ENCODE results near the gene IL1A. TPM values are rescaled to one million over a fixed set of nuclear protein-coding genes. Genes with fewer than 3 reads are reported as not detected.

Gene IL1A
- total RNA-seq, 2 experiments from 2014 or later: not detected

DNA sequence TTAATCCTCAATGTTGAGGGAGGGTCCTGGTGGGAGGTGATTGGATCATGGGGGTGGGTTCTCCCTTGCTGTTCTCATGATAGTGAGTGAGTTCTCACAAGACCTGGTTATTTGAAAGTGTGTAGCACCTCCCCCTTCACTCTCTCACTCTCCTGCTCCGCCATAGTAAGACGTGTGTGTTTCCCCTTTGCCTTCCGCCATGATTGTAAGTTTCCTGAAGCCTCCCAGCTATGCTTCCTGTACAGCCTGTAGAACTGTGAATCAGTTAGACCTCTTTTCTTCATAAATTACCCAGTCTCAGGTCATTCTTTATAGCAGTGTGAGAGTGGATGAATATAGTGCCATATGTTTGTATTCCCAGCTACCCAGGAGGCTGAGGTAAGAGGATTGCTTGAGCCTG lies 42.7 kb upstream of the IL1A start:
- POLR2A ChIA-PET: no interaction called here
- Mint-ChIP-seq H3K36me3 (peaks cover 9% of the 10 kb centered on the region), H3K9me3 (peaks cover 6% of the 10 kb centered on the region), H3K27me3 (peaks cover 16% of the 10 kb centered on the region), H3K4me3 (no peak overlapping the region), H3K27ac (no peak overlapping the region), H3K4me1 (peaks cover 19% of the 10 kb centered on the region)
- DNase-seq (no peak), ATAC-seq (ENCODE audit: low read depth) (no peak)

DNA sequence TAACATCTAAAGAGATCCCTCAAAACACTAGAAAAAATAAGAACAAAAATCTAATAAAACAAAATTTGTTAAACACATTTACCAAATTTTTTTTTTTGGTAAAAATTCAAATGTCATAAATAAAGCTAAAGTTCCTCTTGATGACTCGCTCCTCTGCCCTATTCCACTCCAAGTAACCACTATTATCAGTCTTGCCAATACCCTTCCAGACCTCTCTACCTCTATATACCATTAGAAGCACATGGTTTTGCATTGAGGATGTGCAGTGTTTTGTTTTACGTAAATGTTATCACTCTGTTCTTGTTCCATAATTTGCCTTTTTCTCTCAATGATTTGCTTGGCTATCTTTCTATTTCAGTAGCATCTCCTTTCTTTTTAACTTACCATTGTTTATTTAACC lies 41.4 kb upstream of the IL1A start:
- DNase-seq (no peak), ATAC-seq (ENCODE audit: low read depth) (no peak)
- Mint-ChIP-seq H3K27me3 (peaks cover 16% of the 10 kb centered on the region), H3K9me3 (peaks cover 5% of the 10 kb centered on the region), H3K36me3 (peaks cover 9% of the 10 kb centered on the region), H3K4me1 (peaks cover 28% of the 10 kb centered on the region), H3K4me3 (no peak overlapping the region), H3K27ac (no peak overlapping the region)
- POLR2A ChIA-PET: no interaction called here

DNA sequence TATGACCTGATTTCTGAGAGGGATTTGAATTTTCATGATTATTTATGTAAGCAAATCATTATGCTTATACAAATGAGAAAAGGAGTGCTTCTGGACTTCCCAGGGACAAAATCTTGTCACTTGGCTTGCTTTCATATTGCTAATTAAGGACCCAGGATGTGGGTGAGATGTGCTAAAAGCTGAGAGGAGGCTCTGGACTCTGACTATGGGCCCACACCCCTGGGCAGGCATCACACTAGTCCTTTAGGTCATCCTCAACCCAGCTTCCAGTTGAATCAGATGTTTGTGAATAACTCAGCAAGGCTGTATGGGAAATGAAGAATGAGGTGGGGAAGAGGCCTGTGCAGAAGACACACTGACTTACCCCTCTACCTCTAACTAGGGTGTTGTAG lies 40.4 kb upstream of the IL1A start:
- no peak for DNase-seq
- H3K27me3 Mint-ChIP-seq: peaks cover 7% of the 10 kb centered on the region
- H3K9me3 Mint-ChIP-seq: peaks cover 5% of the 10 kb centered on the region
- no peak overlapping the region for H3K4me3 Mint-ChIP-seq
- POLR2A ChIA-PET: no interaction called here
- H3K27ac Mint-ChIP-seq: no peak overlapping the region
- H3K4me1 Mint-ChIP-seq: peaks cover 36% of the 10 kb centered on the region
- peaks cover 9% of the 10 kb centered on the region for H3K36me3 Mint-ChIP-seq
- ATAC-seq (ENCODE audit: low read depth): no peak

DNA sequence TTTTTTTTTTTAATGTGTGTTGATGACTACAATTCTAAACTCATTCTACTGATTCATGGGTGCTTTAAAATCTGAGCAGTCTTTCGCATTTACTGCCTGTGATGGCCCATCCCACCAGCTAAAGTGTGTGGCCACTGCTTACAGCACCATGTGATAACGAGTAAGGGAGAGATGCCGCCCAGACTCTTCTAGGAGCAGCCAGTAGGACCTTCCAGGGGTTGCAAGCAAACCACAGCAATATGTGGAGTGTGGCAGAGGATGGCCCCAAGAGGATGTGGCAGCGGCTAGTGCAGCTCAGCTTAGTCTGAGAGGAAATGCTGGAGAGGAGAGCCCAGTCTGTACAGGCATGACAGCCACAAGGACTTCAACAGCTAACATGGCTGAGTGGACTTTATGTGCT lies 37.4 kb upstream of the IL1A start:
- ATAC-seq (ENCODE audit: low read depth) (peak; percentile 86), DNase-seq (peak; percentile 64)
- Mint-ChIP-seq H3K27me3 (peaks cover 3% of the 10 kb centered on the region), H3K36me3 (peaks cover 4% of the 10 kb centered on the region), H3K27ac (peak overlapping the region; percentile 9), H3K9me3 (peaks cover 2% of the 10 kb centered on the region), H3K4me1 (peaks cover 34% of the 10 kb centered on the region), H3K4me3 (peak overlapping the region; percentile 38)
- POLR2A ChIA-PET: no interaction called here

DNA sequence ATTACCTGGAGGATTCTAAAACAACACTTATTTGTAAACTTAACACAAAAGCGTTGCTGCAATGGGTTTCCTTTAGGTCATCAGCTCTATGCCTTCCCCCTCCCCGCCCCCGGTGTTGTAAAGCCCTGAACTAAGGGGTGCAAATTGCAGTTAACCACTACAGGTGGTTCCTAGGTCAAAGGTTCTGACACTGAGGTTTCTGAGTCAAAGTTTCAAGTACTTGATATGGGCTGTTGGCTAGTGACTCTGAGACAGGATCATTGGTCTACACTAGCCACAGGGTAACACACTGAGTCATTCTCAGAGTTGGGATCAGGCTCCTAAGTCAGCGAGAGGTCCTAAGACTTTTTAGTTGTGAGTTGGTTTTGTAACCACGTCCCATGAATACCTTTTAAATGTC lies 36.8 kb upstream of the IL1A start:
- no peak overlapping the region for H3K27ac Mint-ChIP-seq
- H3K9me3 Mint-ChIP-seq: peaks cover 2% of the 10 kb centered on the region
- peaks cover 34% of the 10 kb centered on the region for H3K4me1 Mint-ChIP-seq
- H3K4me3 Mint-ChIP-seq: peak overlapping the region; percentile 38
- DNase-seq: no peak
- POLR2A ChIA-PET: no interaction called here
- peak; percentile 82 for ATAC-seq (ENCODE audit: low read depth)
- peaks cover 3% of the 10 kb centered on the region for H3K27me3 Mint-ChIP-seq
- peaks cover 4% of the 10 kb centered on the region for H3K36me3 Mint-ChIP-seq

DNA sequence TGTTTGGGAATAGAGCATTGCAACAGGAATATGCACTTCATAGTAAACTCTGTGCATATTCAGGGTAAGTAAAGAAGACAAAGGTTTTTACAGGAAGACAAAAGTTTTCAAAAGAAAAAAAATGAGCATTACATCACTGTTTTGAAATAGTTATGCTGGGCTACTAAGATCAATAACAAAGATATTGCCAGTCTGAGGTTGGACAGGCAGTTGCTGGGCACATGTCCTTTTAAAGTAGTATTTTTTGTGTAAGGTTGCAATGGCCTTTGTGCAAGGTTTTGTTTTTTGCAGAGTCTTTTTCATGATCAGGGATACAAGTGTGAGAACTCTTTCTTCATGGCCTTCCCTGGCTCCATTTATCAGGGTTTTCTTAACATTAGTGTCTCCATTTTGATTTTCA lies 36.0 kb upstream of the IL1A start:
- H3K9me3 Mint-ChIP-seq: peaks cover 2% of the 10 kb centered on the region
- H3K4me1 Mint-ChIP-seq: peaks cover 34% of the 10 kb centered on the region
- DNase-seq (no peak), ATAC-seq (ENCODE audit: low read depth) (no peak)
- H3K27ac Mint-ChIP-seq: no peak overlapping the region
- peaks cover 3% of the 10 kb centered on the region for H3K27me3 Mint-ChIP-seq
- peaks cover 4% of the 10 kb centered on the region for H3K36me3 Mint-ChIP-seq
- POLR2A ChIA-PET: no interaction called here
- H3K4me3 Mint-ChIP-seq: no peak overlapping the region

DNA sequence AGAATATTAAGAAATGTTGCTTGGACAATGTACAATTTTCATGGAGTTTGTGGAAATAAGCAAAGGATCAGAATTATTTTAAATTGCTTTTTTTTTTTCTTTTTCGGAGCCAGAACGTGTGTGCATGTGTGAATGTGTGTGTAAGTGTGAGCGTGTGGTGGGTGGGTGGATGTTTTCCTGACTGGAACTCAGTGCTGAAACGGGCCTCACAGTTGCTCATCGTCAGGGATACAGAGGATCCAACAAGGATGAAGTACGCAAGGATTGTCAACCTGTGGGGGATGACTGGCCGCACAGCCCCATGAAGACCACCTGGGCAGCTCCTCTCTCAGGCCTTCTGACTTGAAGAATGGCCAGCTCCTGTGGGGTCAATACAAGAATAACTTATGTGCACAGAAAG lies 34.8 kb upstream of the IL1A start:
- Mint-ChIP-seq H3K4me1 (peaks cover 30% of the 10 kb centered on the region), H3K4me3 (no peak overlapping the region), H3K27ac (no peak overlapping the region), H3K36me3 (peaks cover 4% of the 10 kb centered on the region), H3K9me3 (peaks cover 2% of the 10 kb centered on the region), H3K27me3 (peaks cover 6% of the 10 kb centered on the region)
- POLR2A ChIA-PET: interaction anchor here (0.6 to 1.4 kb wide), 2 partner anchors 44 to 54 kb away, joined by 3 read pairs; partner anchors contain the start of gene CKAP2L
- DNase-seq (no peak), ATAC-seq (ENCODE audit: low read depth) (no peak)

DNA sequence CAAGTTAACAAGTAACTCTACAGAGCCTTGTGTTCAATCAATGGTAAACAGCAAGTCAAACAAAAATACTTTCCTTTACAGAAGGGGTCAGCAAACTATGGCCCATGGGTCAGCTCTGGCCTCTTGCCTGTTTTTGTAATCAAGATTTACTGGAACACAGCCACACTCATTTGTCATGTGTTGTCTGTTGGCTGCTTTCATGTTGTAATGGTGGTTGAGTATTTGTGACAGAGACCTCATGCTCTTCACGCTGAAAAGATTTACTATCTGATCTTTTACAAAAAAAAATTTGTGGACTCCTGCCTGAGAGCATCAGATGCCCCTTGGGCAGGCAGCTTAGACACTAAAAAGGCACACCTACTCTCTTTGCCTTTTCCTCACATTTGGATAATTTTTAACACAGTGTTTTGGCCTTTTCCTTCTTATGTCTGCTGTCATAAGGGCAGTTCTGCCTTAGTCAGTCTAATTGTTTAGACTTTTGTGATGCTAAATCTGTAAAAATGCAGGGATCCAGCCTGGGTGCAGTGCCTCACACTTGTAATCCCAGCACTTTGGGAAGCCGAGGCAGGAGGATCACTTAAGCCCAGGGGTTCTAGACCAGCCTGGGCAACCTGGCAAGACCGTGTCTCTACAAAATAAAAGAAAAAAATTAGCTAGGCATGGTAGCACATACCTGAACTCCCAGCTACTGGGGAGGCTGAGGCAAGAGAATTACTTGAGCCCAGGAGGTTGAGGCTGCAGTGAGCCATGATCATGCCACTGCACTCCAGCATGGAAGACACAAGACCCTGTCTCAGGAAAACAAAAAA lies 34.0 kb upstream of the IL1A start:
- H3K4me1 Mint-ChIP-seq: peaks cover 26% of the 10 kb centered on the region
- peaks cover 6% of the 10 kb centered on the region for H3K27me3 Mint-ChIP-seq
- H3K9me3 Mint-ChIP-seq: peaks cover 1% of the 10 kb centered on the region
- no peak overlapping the region for H3K27ac Mint-ChIP-seq
- no peak for DNase-seq
- H3K36me3 Mint-ChIP-seq: peaks cover 2% of the 10 kb centered on the region
- no peak overlapping the region for H3K4me3 Mint-ChIP-seq
- ATAC-seq (ENCODE audit: low read depth): no peak
- POLR2A ChIA-PET: interaction anchor here (1.4 kb wide), 1 partner anchor 54 kb away, joined by 3 read pairs; the partner anchor contains the start of gene CKAP2L

DNA sequence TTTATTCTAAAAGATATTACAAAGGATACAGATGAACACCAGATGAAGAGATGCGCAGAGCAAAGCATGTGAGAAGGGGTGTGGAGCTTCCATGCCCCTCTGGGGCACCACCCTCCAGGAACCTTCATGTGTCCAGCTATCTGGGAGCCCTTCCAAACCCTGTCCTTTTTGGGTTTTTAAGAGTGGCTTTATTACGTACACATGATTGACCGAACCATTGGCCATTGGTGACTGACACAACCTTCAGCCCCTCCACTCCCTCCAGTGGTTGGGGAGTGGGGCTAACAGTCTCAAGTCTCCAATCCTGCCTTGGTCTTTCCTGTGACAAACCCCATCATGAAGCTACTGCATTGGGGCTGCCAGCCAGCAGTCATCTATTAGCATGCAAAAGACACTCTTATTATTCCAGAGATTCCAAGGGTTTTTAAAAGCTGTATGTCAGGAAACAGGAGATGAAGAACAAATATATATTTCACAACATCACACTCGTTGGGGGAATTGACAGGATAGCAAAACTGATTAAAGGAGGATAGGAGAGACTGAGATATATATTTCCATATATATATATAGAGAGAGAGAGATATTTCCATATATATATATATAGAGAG lies 32.9 kb upstream of the IL1A start:
- no peaks in the 10 kb centered on the region for H3K9me3 Mint-ChIP-seq
- no peak overlapping the region for H3K4me3 Mint-ChIP-seq
- no peak for ATAC-seq (ENCODE audit: low read depth)
- POLR2A ChIA-PET: no interaction called here
- H3K27ac Mint-ChIP-seq: no peak overlapping the region
- peaks cover 22% of the 10 kb centered on the region for H3K4me1 Mint-ChIP-seq
- no peaks in the 10 kb centered on the region for H3K36me3 Mint-ChIP-seq
- H3K27me3 Mint-ChIP-seq: peaks cover 6% of the 10 kb centered on the region
- DNase-seq: no peak

DNA sequence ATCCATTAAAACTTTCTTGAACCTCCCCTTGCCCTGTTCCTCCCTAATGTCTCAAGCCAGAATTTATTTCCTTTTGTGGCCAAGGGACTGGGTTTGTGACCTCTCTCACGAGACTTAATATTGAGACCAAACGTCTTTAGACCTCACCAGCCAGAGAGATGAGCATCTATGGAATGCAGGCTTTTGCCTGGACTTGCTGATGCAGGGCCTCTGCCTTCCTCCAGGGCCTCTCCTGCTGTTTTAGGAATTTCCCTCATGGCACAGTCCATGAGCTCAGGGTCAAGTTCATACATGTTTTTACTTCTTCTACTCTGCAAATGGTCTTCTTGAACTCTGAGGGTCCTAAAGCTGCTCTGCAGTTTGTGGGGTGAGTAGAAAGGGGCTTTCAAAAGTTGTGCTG lies 30.0 kb upstream of the IL1A start:
- DNase-seq (no peak), ATAC-seq (ENCODE audit: low read depth) (no peak)
- no peak overlapping the region for H3K4me3 Mint-ChIP-seq
- H3K27me3 Mint-ChIP-seq: peaks cover 6% of the 10 kb centered on the region
- H3K9me3 Mint-ChIP-seq: peaks cover 5% of the 10 kb centered on the region
- H3K4me1 Mint-ChIP-seq: peaks cover 14% of the 10 kb centered on the region
- H3K36me3 Mint-ChIP-seq: peaks cover 6% of the 10 kb centered on the region
- no peak overlapping the region for H3K27ac Mint-ChIP-seq
- POLR2A ChIA-PET: no interaction called here

DNA sequence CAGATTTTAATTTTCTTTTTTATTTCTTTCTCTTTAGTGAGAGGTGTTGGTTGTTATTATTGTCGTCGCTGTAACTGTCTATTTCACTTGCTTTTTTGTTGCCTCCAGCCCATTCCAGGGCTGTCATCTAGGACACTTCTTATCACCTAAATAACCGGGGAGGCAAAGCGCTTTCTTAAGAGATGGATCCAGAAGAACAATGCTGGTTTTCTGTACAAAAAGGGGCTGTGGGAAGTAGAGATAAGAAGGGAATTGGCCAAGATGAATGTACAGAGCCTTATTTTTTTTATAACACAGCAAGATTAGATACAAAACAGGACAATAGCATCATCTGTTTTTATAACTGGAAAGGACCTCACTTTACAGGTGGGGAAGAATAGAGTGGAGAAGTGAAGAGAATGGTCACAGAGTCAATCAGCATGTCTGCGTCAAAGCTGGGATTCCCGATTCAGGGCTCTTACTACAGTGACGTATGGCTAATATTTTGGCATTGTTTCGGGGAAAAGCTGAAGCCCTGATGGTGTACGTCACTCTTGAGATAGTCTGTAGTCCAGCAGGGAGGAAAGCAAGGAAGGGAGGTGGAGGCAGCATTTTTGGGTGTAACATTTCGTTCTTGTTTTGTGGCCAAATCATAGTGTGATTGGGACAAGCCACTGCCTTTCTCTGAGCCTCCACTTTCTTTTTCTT lies 29.1 kb upstream of the IL1A start:
- peaks cover 14% of the 10 kb centered on the region for H3K4me1 Mint-ChIP-seq
- peaks cover 3% of the 10 kb centered on the region for H3K27me3 Mint-ChIP-seq

DNA sequence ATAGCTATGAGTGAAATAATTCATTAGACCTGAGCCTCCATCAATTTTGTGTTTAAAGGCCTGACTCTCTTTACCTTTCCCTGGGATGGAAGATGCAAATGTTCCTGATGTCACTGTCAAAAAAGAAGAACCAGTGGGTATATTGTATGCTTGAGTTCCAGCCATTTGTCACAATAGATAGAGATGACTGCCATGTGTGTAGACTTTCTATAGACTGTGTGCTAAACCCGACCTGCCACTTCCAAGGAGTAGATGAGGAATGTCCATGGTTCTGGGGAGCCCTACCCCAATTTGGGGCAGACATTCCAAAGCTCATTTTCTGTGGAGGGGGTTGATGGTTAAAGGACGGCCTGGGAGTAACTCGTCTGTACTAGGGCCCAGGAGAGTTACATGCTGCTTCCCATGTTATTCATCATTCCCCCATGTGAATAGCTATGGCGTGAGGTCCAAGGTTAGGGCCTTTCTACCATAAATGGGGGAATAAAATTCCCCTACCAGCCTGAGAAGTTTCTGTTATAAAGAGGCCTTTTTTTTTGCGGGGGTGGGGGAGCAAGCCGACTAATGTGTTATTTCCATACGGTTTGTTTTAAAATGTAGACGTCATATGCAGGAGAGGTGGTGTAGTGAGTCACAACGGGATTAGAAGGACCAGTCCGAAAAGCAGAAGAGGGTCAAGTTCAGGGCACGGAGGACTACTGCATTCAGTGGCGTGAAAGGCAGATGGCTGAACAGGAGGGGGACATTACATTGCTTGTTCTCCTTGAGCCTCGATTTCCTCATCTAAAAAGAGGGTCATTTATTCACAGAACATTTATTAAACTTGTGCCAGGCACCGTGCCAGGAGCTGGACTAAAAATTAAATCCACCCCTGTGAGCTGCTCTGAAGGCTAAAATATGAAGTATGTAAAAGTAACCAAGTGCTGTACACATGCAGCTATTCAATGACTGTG lies 28.3 kb upstream of the IL1A start:
- H3K36me3 Mint-ChIP-seq: peaks cover 12% of the 10 kb centered on the region
- POLR2A ChIA-PET: no interaction called here

More for the DNA sequence above, 29.1 kb upstream of the IL1A start:
- POLR2A ChIA-PET: no interaction called here
- ATAC-seq (ENCODE audit: low read depth) (no peak), DNase-seq (no peak)
- H3K27ac Mint-ChIP-seq: no peak overlapping the region
- peaks cover 5% of the 10 kb centered on the region for H3K9me3 Mint-ChIP-seq
- peaks cover 10% of the 10 kb centered on the region for H3K36me3 Mint-ChIP-seq
- H3K4me3 Mint-ChIP-seq: no peak overlapping the region

DNA sequence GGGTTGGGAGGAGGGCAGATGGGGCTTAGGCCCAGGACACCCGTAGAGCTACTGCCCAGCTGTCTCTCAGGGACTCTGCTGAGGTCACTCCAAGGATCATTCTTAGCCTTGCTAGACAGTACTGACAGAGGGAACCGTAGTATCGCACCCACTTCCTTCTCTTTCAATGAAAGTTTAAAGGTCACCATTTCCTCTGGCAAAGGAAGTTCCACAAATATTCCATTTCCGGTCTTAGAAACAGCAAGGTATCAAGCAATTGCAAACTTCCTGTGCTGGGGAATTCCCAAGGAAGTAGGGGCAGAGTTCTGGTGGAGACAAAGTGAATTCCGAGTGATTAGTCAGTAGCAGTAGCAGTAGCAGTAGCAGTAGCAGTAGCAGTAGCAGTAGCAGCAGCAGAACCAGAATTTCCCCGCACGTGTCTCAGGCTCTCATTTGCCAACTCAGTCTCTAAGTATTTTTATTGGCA lies 27.6 kb upstream of the IL1A start:
- peaks cover 14% of the 10 kb centered on the region for H3K4me1 Mint-ChIP-seq
- peaks cover 16% of the 10 kb centered on the region for H3K36me3 Mint-ChIP-seq
- peaks cover 8% of the 10 kb centered on the region for H3K9me3 Mint-ChIP-seq
- no peak overlapping the region for H3K4me3 Mint-ChIP-seq
- no peak overlapping the region for H3K27ac Mint-ChIP-seq
- peaks cover 3% of the 10 kb centered on the region for H3K27me3 Mint-ChIP-seq
- no peak for DNase-seq
- no peak for ATAC-seq (ENCODE audit: low read depth)
- POLR2A ChIA-PET: no interaction called here

More for the DNA sequence above, 28.3 kb upstream of the IL1A start:
- ATAC-seq (ENCODE audit: low read depth) (no peak), DNase-seq (no peak)
- Mint-ChIP-seq H3K9me3 (peaks cover 5% of the 10 kb centered on the region), H3K4me1 (peaks cover 14% of the 10 kb centered on the region), H3K27ac (peak overlapping the region; percentile 15), H3K27me3 (peaks cover 3% of the 10 kb centered on the region), H3K4me3 (no peak overlapping the region)

Data from activated naive CD8-positive, alpha-beta T cell treated with anti-CD3 and anti-CD28 coated beads, Interleukin-2, amount 10 ng/mL, durations not matched to agents 7 days and 5 days (primary cell).